Mucosa of descending colon (tissue), 3 donors: ENCODE data around the gene PLEKHA5. TPM values are rescaled to one million over a fixed set of nuclear protein-coding genes. Genes with fewer than 3 reads are reported as not detected.

ENCODE experiments used
- ATAC-seq: fragments of 200-7000 bp; cut with Tn5 transposase; one replicate; pipeline ENCODE4 v1.9.1; 2020; ENCODE audit warnings: mild to moderate bottlenecking, moderate library complexity
- DNase-seq, 3 donors: peaks; one replicate each; pipeline ENCODE4 v3.0.0-alpha.2; 2020
- H3K36me3 ChIP-seq: fragments of 200-600 bp; one replicate; pipeline ENCODE4 v1.8.0; 2021; ENCODE audit warnings: low read depth, mild to moderate bottlenecking
- H3K4me1 ChIP-seq: fragments of 200-600 bp; one replicate; pipeline ENCODE4 v1.8.0; 2021; ENCODE audit warnings: low read depth, mild to moderate bottlenecking
- H3K4me3 ChIP-seq: fragments of 200-600 bp; one replicate; pipeline ENCODE4 v1.8.0; 2021; ENCODE audit warnings: mild to moderate bottlenecking
- H3K9me3 ChIP-seq: fragments of 200-600 bp; one replicate; pipeline ENCODE4 v1.8.0; 2021; ENCODE audit warnings: mild to moderate bottlenecking
- CTCF ChIP-seq: fragments of 200-600 bp; IDR thresholded peaks from one replicate; pipeline ENCODE4 v1.8.0; 2022; ENCODE audit warnings: antibody characterized with exemption, mild to moderate bottlenecking
- intact Hi-C, 2 donors: fragments of 100-400 bp; cut with DNase I in 1 of 2; cut with micrococcal nuclease in 1 of 2; formaldehyde crosslinking; loops; one replicate each; pipeline versions ENCODE4 v1.11.0 to v1.11.1; 2022; cut with DNase I, micrococcal nuclease
- total RNA-seq, 3 donors: library from RNA; stranded (reverse); fragmentation: NEBNext Ultra II Directional in 2 of 3; extraction: Animal tissue kit (Norgen Biotek cat#: 25700) in 2 of 3; gene quantifications; one replicate each; pipeline versions ENCODE4 v1.2.1 to v1.2.4, GENCODE V29; 2021 to 2023
- donor health status: DM: no; HTN: no; CAD: no; lungs with moderate emphysema.
- donor health status: DM: no; HTN: no; CAD: no.
- donor health status: DM: no; HTN: yes; CAD: no.

The PLEKHA5 gene
- total RNA-seq, 3 donors from 2014 or later, result 29.6 to 47.9 (median 36.5) TPM

GRCh38 chr12:19139615-19140194 is 10.2 kb downstream of the PLEKHA5 start:
- DNase-seq, result no peak
- no peak for TF ChIP-seq CTCF

GRCh38 chr12:19140381-19141236 is 11.1 kb downstream of the PLEKHA5 start:
- intact Hi-C loops, result no loop called here
- ATAC-seq (peak; percentile 32), DNase-seq (no peak)
- Histone ChIP-seq H3K4me3 (no peak overlapping the region), H3K4me1 (peaks cover 9% of the 10 kb centered on the region), H3K9me3 (no peaks in the 10 kb centered on the region), H3K36me3 (no peaks in the 10 kb centered on the region)
- TF ChIP-seq CTCF, result no peak

More at GRCh38 chr12:19139615-19140194, 10.2 kb downstream of the PLEKHA5 start:
- H3K36me3 ChIP-seq, result no peaks in the 10 kb centered on the region
- peaks cover 6% of the 10 kb centered on the region for H3K4me1 ChIP-seq
- no peak for ATAC-seq
- no peaks in the 10 kb centered on the region for H3K9me3 ChIP-seq
- H3K4me3 ChIP-seq, result no peak overlapping the region
- intact Hi-C loops, result no loop called here

GRCh38 chr12:19142499-19142898 is 13.0 kb downstream of the PLEKHA5 start:
- no peak overlapping the region for H3K4me3 ChIP-seq
- H3K9me3 ChIP-seq, result no peaks in the 10 kb centered on the region
- H3K4me1 ChIP-seq, result peaks cover 11% of the 10 kb centered on the region
- ATAC-seq (no peak), DNase-seq (no peak)
- H3K36me3 ChIP-seq, result no peaks in the 10 kb centered on the region
- intact Hi-C loops, result no loop called here
- TF ChIP-seq CTCF, result no peak

- ATAC-seq (no peak), DNase-seq (no peak)
- Histone ChIP-seq H3K4me1 (peaks cover 11% of the 10 kb centered on the region), H3K4me3 (no peak overlapping the region), H3K36me3 (no peaks in the 10 kb centered on the region), H3K9me3 (no peaks in the 10 kb centered on the region)
- no peak for TF ChIP-seq CTCF
- intact Hi-C loops, result no loop called here
These were observed 14.8 kb downstream of the PLEKHA5 start for GRCh38 chr12:19144287-19144686.

- TF ChIP-seq CTCF, result no peak
- no peaks in the 10 kb centered on the region for H3K9me3 ChIP-seq
- ATAC-seq (peak; percentile 97), DNase-seq (peak in 1 of 3 donors; percentile 26)
- intact Hi-C loops, result no loop called here
- H3K4me1 ChIP-seq, result peaks cover 11% of the 10 kb centered on the region
- H3K4me3 ChIP-seq, result no peak overlapping the region
- no peaks in the 10 kb centered on the region for H3K36me3 ChIP-seq
These were observed 15.5 kb downstream of the PLEKHA5 start for GRCh38 chr12:19144985-19145384.
